Measurements from ENCODE around the gene PMEL. TPM values are rescaled to one million over a fixed set of nuclear protein-coding genes. Genes with fewer than 3 reads are reported as not detected.
A peak's percentile ranks its signal among the peaks of the same experiment; 100 is the strongest.

PMEL gene
- total and polyA plus RNA-seq, 7 donors = 0.14 to 0.37 (median 0.22) TPM; not detected in 3

DNA sequence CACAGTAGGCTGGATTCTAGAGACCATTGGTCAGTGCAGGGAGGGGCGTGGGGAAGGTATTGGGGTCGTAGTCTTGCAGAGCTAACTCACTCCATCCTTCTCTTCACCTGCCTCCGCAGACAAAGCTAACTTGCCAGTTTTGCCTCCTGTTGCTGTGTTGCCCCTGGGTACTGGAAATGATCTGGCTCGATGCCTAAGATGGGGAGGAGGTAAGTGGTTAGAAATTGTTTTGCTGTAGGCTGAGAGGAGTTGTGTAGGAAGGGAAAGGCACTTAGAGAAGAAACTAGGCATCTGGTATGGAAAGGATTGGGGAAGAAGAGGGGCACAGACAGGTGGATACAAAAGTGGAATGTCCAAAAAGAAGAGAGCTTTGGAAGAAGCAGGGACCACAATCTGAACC, 23.8 kb downstream of the PMEL start:
- H3K27me3 ChIP-seq (ENCODE audit: insufficient read depth in 3 of 3, low read length in 2 of 3) = peaks cover 0 to 2% (median 0%) of the 10 kb centered on the region in 3 donors
- H3K4me3 ChIP-seq = no peak overlapping the region
- no peaks in the 10 kb centered on the region for H3K9me3 ChIP-seq
- TF ChIP-seq, protein P1, sequence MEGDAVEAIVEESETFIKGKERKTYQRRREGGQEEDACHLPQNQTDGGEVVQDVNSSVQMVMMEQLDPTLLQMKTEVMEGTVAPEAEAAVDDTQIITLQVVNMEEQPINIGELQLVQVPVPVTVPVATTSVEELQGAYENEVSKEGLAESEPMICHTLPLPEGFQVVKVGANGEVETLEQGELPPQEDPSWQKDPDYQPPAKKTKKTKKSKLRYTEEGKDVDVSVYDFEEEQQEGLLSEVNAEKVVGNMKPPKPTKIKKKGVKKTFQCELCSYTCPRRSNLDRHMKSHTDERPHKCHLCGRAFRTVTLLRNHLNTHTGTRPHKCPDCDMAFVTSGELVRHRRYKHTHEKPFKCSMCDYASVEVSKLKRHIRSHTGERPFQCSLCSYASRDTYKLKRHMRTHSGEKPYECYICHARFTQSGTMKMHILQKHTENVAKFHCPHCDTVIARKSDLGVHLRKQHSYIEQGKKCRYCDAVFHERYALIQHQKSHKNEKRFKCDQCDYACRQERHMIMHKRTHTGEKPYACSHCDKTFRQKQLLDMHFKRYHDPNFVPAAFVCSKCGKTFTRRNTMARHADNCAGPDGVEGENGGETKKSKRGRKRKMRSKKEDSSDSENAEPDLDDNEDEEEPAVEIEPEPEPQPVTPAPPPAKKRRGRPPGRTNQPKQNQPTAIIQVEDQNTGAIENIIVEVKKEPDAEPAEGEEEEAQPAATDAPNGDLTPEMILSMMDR (IDR thresholded peaks at IDR 0.05) = no peak
- H3K4me1 ChIP-seq = no peaks in the 10 kb centered on the region
- H3K36me3 ChIP-seq (ENCODE audit: insufficient read depth in 1 of 2, low read depth in 1 of 2) = no peaks in the 10 kb centered on the region
- DNase-seq = no peak
- ATAC-seq = no peak
- intact Hi-C loops (cut with DNase I) = no loop called here
- H3K27ac ChIP-seq = no peak overlapping the region
- whole genome bisulfite sequencing, 3 donors = 85 to 87% (median 85%) methylated on average over 4 of the region's 4 CpGs

DNA sequence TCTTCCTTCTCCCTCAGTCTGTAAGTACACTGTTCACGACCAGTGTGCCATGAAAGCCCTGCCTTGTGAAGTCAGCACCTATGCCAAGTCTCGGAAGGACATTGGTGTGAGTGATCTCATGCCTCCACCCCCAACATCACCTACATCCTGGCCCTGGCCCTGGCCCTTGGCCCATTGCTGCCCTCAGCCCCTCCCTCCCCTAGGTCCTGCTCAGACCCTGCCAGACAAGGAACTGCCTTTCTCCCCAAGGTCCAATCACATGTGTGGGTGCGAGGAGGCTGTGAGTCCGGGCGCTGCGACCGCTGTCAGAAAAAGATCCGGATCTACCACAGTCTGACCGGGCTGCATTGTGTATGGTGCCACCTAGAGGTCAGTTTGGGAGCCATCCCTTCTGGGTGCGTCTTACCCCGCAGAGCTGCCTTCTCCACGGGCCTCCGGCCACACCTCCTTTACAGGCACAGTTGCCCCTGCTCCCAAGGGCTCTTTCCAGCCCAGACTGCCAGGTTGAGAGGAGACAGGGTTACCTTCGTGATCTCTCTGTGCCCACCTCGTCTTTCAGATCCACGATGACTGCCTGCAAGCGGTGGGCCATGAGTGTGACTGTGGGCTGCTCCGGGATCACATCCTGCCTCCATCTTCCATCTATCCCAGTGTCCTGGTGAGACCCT, 25.6 kb downstream of the PMEL start:
- H3K9me3 ChIP-seq = no peaks in the 10 kb centered on the region
- 9 to 16% (median 11%) methylated on average over 14 to 18 of the region's 18 CpGs for WGBS, 3 donors
- peak; percentile 82 to 88 for DNase-seq
- no peaks in the 10 kb centered on the region for H3K4me1 ChIP-seq
- H3K4me3 ChIP-seq = peak overlapping the region; percentile 42
- H3K36me3 ChIP-seq (ENCODE audit: insufficient read depth in 1 of 2, low read depth in 1 of 2) = no peaks in the 10 kb centered on the region
- intact Hi-C loops (cut with DNase I) = loop anchor here (2.0 kb wide), 1 partner anchor 201 kb away; no protein-coding TSS in a partner anchor
- peaks cover 0 to 5% (median 0%) of the 10 kb centered on the region in 3 donors for H3K27me3 ChIP-seq (ENCODE audit: insufficient read depth in 3 of 3, low read length in 2 of 3)
- ATAC-seq = peak; percentile 97 to 99 (median 98)
- no peak overlapping the region for H3K27ac ChIP-seq
- TF ChIP-seq, protein P1 (IDR thresholded peaks at IDR 0.05) = peak; percentile 83

DNA sequence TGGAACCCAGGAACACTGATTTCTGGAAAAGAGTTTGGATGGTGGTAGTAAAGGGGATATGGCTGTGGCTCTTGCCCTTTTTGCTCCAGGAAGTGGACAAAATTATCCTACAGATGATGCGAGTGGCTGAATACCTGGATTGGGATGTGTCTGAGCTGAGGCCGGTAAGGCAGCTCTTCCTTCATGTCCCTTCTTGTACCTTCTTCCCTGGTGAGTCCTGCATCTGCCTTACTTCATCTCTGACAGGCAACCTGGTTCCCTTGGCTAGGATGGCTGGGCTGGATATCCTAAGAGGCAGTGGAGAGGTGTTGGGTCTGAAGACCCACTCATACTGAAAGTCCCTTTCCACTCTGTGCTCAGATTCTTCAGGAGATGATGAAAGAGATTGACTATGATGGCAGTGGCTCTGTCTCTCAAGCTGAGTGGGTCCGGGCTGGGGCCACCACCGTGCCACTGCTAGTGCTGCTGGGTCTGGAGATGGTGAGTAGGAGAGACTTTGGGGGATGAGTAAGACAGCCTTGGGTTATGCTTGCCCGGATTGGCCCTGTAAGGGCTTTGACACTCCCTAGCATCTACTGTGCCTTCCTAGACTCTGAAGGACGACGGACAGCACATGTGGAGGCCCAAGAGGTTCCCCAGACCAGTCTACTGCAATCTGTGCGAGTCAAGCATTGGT, 26.9 kb downstream of the PMEL start:
- no peaks in the 10 kb centered on the region for H3K4me1 ChIP-seq
- 92 to 94% (median 93%) methylated on average over 8 of the region's 8 CpGs for WGBS, 3 donors
- ATAC-seq (no peak), DNase-seq (no peak)
- no peaks in the 10 kb centered on the region for H3K36me3 ChIP-seq (ENCODE audit: insufficient read depth in 1 of 2, low read depth in 1 of 2)
- H3K9me3 ChIP-seq = no peaks in the 10 kb centered on the region
- TF ChIP-seq, protein P1 (IDR thresholded peaks at IDR 0.05) = no peak
- H3K27me3 ChIP-seq (ENCODE audit: insufficient read depth in 3 of 3, low read length in 2 of 3) = peaks cover 0 to 5% (median 4%) of the 10 kb centered on the region in 3 donors
- no peak overlapping the region for H3K27ac ChIP-seq
- H3K4me3 ChIP-seq = no peak overlapping the region
- intact Hi-C loops (cut with DNase I) = loop anchor here in 1 of 2 donors (10.0 kb wide), 1 partner anchor 274 kb away; no protein-coding TSS in a partner anchor

DNA sequence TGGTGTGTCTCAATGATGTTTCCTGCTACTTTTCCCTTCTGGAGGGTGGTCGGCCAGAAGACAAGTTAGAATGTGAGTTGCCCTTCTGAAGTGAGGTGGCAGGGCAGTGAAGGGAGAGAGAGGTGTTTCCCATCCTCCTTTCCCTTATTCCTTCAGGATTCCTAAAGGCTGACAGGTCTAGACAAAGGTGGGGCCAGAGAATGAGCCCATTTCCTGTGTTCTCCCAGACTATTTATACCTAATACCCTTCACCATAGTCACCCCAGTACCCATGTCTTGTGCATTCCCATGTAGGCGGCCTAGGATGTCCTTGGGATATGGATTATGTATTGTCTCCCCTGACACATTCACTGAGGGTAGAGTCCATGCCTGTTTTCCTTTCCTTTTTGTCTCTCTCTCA, 27.9 kb downstream of the PMEL start:
- ATAC-seq (no peak), DNase-seq (no peak)
- intact Hi-C loops (cut with DNase I) = loop anchor here in 1 of 2 donors (10.0 kb wide), 1 partner anchor 273 kb away; no protein-coding TSS in a partner anchor
- Histone ChIP-seq H3K4me3 (no peak overlapping the region), H3K4me1 (peaks cover 2% of the 10 kb centered on the region), H3K9me3 (no peaks in the 10 kb centered on the region), H3K36me3 (ENCODE audit: insufficient read depth in 1 of 2, low read depth in 1 of 2) (no peaks in the 10 kb centered on the region), H3K27ac (no peak overlapping the region), H3K27me3 (ENCODE audit: insufficient read depth in 3 of 3, low read length in 2 of 3) (peaks cover 0 to 14% (median 5%) of the 10 kb centered on the region in 3 donors)
- TF ChIP-seq, protein P1 (IDR thresholded peaks at IDR 0.05) = no peak
- WGBS, 3 donors = 76 to 85% (median 81%) methylated on average over 2 of the region's 2 CpGs

Measured in psoas muscle (tissue), 8 donors.